AG04450 (cell line): ENCODE data around the gene SLIRP. TPM values are rescaled to one million over a fixed set of nuclear protein-coding genes. Genes with fewer than 3 reads are reported as not detected.

Experiments
- CTCF ChIA-PET: fragments of 300-600, 350-600 bp; formaldehyde crosslinking; extraction: SDS; loops from one replicate; lab custom pipeline; 2022; ENCODE audit warnings: antibody characterized with exemption, inconsistent platforms; lab: Charles Lee
- POLR2A ChIA-PET: fragments of 350-600 bp; formaldehyde crosslinking; extraction: SDS; loops from one replicate; lab custom pipeline; 2021; ENCODE audit warnings: antibody characterized with exemption, inconsistent platforms; lab: Yijun Ruan, JAX
- DNase-seq: peaks from one replicate; pipeline ENCODE4 v3.0.0-alpha.2; 2011; ENCODE audit warnings: low read depth, low spot score
- H3K27ac ChIP-seq: one replicate; pipeline ENCODE4 v1.5.1; 2012; ENCODE audit warnings: low read depth, low read length, control low read depth
- H3K27me3 ChIP-seq: one replicate; pipeline ENCODE4 v1.6.0; 2012; ENCODE audit warnings: low read length; ENCODE audit not compliant: control insufficient read depth, insufficient read depth
- H3K4me3 ChIP-seq: 2 replicates; pipeline ENCODE4 v1.5.1; 2011; ENCODE audit warnings: mild to moderate bottlenecking, low read depth, low read length, control low read depth
- H3K9me3 ChIP-seq: 2 replicates; pipeline ENCODE4 v1.5.1; 2012; ENCODE audit warnings: low read length; ENCODE audit not compliant: control insufficient read depth, insufficient read depth
- CTCF ChIP-seq: IDR thresholded peaks from 2 replicates; pipeline ENCODE4 v1.5.1; 2011; ENCODE audit warnings: low read depth, low read length, control low read depth, inconsistent platforms
- polyA plus RNA-seq: library from polyadenylated mRNA; depleted of rRNA; stranded (reverse); fragments of >200 nt; gene quantifications from 2 replicates; pipeline ENCODE4 v1.2.3, GENCODE V29; 2011; rRNA removed

The SLIRP gene
- polyA plus RNA-seq, 1 experiment, result 308 TPM

GRCh38 chr14:77763978-77764377, 56.1 kb downstream of the SLIRP start:
- Histone ChIP-seq H3K27me3 (no peaks in the 10 kb centered on the region), H3K27ac (no peak overlapping the region), H3K4me3 (no peak overlapping the region), H3K9me3 (no peaks in the 10 kb centered on the region; the same call in 1 of the 2 replicates)
- CTCF ChIA-PET, result no interaction called here
- DNase-seq, result no peak
- POLR2A ChIA-PET, result no interaction called here
- TF ChIP-seq CTCF, result no peak

Other genes with a start within 250 kb of the SLIRP start
- gene ISM2, start 209.3 kb upstream of the SLIRP start, polyA plus RNA-seq, result not detected in 2 replicates
- gene SPTLC2, start 91.5 kb upstream of the SLIRP start, polyA plus RNA-seq, result 37.0 and 41.3 TPM in 2 replicates
- 12.7 and 14.0 TPM in 2 replicates for gene ALKBH1, start 80 bp upstream of the SLIRP start, polyA plus RNA-seq
- 40.3 and 54.9 TPM in 2 replicates for gene SNW1, start 53.1 kb downstream of the SLIRP start, polyA plus RNA-seq
- gene ADCK1, start 92.0 kb downstream of the SLIRP start, polyA plus RNA-seq, result 4.8 and 5.2 TPM in 2 replicates